ENCODE measurements around the gene FXYD5.

The FXYD5 gene

DNA sequence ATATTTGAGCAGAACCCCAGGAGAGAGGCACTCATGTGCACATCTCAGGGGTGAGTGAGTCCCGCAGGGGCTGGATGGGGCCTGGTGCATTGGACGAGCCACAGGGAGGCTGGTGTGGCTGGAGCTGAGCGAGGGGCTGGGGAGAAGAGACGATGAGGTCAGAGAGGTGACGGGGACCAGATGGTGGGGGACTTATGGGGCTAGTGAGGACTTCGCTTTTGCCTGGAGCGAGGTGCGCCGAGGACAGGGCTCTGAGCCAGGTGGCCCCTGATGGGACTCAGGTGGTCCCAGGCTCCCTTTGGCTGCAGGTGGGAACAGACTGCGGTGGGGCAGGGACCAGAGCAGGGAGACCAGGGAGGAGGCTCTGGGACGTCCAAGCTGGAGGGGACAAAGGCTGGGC, 45.8 kb upstream of the FXYD5 start:
- TF ChIP-seq EZH2 (IDR thresholded peaks at IDR 0.05; ENCODE audit: borderline replicate concordance, low read length), result no peak
- TF ChIP-seq, protein P1, sequence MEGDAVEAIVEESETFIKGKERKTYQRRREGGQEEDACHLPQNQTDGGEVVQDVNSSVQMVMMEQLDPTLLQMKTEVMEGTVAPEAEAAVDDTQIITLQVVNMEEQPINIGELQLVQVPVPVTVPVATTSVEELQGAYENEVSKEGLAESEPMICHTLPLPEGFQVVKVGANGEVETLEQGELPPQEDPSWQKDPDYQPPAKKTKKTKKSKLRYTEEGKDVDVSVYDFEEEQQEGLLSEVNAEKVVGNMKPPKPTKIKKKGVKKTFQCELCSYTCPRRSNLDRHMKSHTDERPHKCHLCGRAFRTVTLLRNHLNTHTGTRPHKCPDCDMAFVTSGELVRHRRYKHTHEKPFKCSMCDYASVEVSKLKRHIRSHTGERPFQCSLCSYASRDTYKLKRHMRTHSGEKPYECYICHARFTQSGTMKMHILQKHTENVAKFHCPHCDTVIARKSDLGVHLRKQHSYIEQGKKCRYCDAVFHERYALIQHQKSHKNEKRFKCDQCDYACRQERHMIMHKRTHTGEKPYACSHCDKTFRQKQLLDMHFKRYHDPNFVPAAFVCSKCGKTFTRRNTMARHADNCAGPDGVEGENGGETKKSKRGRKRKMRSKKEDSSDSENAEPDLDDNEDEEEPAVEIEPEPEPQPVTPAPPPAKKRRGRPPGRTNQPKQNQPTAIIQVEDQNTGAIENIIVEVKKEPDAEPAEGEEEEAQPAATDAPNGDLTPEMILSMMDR (IDR thresholded peaks at IDR 0.05; ENCODE audit: low read length), result no peak
- no peaks in the 10 kb centered on the region for H3F3A ChIP-seq (ENCODE audit: insufficient read depth, low read length)

DNA sequence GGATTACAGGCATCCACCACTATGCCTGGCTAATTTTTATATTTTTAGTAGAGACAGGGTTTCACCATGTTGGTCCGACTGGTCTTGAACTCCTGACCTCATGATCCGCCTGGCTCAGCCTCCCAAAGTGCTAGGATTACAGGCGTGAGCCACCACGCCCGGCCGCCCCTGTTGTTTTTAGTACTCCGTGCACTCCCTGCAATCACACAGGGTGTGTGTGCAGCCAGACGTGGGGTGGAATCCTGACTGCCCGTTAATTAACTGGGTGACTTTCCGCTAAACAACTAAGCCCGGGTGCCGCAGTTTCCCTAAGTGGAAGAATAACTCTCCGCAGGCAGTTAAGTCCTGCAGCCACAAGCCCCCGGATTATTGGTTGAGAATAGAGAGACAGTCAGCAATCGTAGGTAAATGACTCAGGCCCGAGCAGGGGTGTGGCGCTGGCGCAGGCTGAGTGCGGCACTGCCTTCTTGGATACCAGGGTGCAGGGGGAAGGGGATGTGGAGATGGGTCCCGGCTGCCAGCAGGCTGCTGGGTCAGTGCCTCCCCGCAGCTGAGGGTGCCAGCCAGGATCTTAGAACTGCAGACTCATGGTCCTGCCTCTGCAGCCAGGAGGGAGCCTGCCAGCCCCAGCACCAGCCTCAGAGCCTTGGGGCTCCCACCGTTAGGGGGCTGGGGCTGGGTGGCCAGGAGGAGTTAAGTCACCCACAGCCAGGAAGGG, 45.0 kb upstream of the FXYD5 start:
- H3K36me3 ChIP-seq (ENCODE audit: insufficient read depth, low read length), result no peaks in the 10 kb centered on the region
- no peak overlapping the region for H2AFZ ChIP-seq (ENCODE audit: low read length)
- H3K9me2 ChIP-seq (ENCODE audit: low read depth, low read length), result no peaks in the 10 kb centered on the region
- no peaks in the 10 kb centered on the region for H4K20me1 ChIP-seq (ENCODE audit: insufficient read depth, low read length)
- H3F3A ChIP-seq (ENCODE audit: insufficient read depth, low read length), result no peaks in the 10 kb centered on the region
- no peak overlapping the region for H3K9ac ChIP-seq (ENCODE audit: low read length)
- no peaks in the 10 kb centered on the region for H3K9me3 ChIP-seq (ENCODE audit: low read length)
- TF ChIP-seq, protein P1 (IDR thresholded peaks at IDR 0.05; ENCODE audit: low read length), result no peak
- no peak for TF ChIP-seq EZH2 (IDR thresholded peaks at IDR 0.05; ENCODE audit: borderline replicate concordance, low read length)
- H3K27ac ChIP-seq (ENCODE audit: low read depth, low read length, poor library complexity, severe bottlenecking), result no peak overlapping the region
- H3K4me2 ChIP-seq (ENCODE audit: low read length), result no peak overlapping the region
- no peaks in the 10 kb centered on the region for H3K4me1 ChIP-seq (ENCODE audit: insufficient read depth, low read length, severe bottlenecking)
- no peaks in the 10 kb centered on the region; the same call in 1 of the 2 replicates for H3K27me3 ChIP-seq (ENCODE audit: insufficient read depth, low read length)
- no peaks in the 10 kb centered on the region for H3K79me2 ChIP-seq (ENCODE audit: insufficient read depth, low read length)
- H3K4me3 ChIP-seq (ENCODE audit: low read depth, low read length, poor library complexity, severe bottlenecking), result no peak overlapping the region

More for the DNA sequence above, 45.8 kb upstream of the FXYD5 start:
- Histone ChIP-seq H3K27me3 (ENCODE audit: insufficient read depth, low read length) (no peaks in the 10 kb centered on the region; the same call in 1 of the 2 replicates), H3K36me3 (ENCODE audit: insufficient read depth, low read length) (no peaks in the 10 kb centered on the region), H3K9me2 (ENCODE audit: low read depth, low read length) (no peaks in the 10 kb centered on the region), H3K4me1 (ENCODE audit: insufficient read depth, low read length, severe bottlenecking) (no peaks in the 10 kb centered on the region), H4K20me1 (ENCODE audit: insufficient read depth, low read length) (no peaks in the 10 kb centered on the region), H3K79me2 (ENCODE audit: insufficient read depth, low read length) (no peaks in the 10 kb centered on the region), H2AFZ (ENCODE audit: low read length) (no peak overlapping the region), H3K4me2 (ENCODE audit: low read length) (no peak overlapping the region), H3K9ac (ENCODE audit: low read length) (no peak overlapping the region), H3K4me3 (ENCODE audit: low read depth, low read length, poor library complexity, severe bottlenecking) (no peak overlapping the region), H3K27ac (ENCODE audit: low read depth, low read length, poor library complexity, severe bottlenecking) (no peak overlapping the region), H3K9me3 (ENCODE audit: low read length) (no peaks in the 10 kb centered on the region)

DNA sequence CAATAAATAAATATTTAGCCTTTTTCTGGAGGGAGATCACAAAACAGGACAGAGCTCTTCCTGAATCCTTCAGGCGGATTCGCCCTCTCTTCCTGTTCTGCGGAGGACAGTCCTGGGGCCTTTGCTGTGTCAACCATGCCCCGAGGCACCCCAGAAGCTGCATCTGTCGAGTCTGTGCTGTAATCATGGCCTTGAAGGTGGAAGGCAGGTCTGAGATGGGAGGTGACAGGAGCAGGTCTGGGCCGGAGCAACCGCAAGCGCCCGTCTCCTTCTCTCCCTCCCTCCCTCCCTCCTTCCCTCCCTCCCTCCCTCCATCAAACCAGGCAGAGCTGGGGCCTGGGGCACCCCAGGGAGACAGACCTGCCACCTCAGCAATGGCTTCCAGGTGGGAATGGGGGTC, 43.6 kb upstream of the FXYD5 start:
- no peaks in the 10 kb centered on the region for H4K20me1 ChIP-seq (ENCODE audit: insufficient read depth, low read length)
- no peaks in the 10 kb centered on the region for H3K36me3 ChIP-seq (ENCODE audit: insufficient read depth, low read length)
- no peak overlapping the region for H3K9ac ChIP-seq (ENCODE audit: low read length)
- no peaks in the 10 kb centered on the region for H3F3A ChIP-seq (ENCODE audit: insufficient read depth, low read length)
- no peaks in the 10 kb centered on the region for H3K9me2 ChIP-seq (ENCODE audit: low read depth, low read length)
- no peak for TF ChIP-seq EZH2 (IDR thresholded peaks at IDR 0.05; ENCODE audit: borderline replicate concordance, low read length)
- TF ChIP-seq, protein P1 (IDR thresholded peaks at IDR 0.05; ENCODE audit: low read length), result no peak
- no peak overlapping the region for H3K4me3 ChIP-seq (ENCODE audit: low read depth, low read length, poor library complexity, severe bottlenecking)
- H3K4me2 ChIP-seq (ENCODE audit: low read length), result no peak overlapping the region
- no peaks in the 10 kb centered on the region for H3K79me2 ChIP-seq (ENCODE audit: insufficient read depth, low read length)
- H3K27ac ChIP-seq (ENCODE audit: low read depth, low read length, poor library complexity, severe bottlenecking), result no peak overlapping the region
- no peaks in the 10 kb centered on the region for H3K9me3 ChIP-seq (ENCODE audit: low read length)
- H2AFZ ChIP-seq (ENCODE audit: low read length), result no peak overlapping the region
- H3K4me1 ChIP-seq (ENCODE audit: insufficient read depth, low read length, severe bottlenecking), result no peaks in the 10 kb centered on the region
- no peaks in the 10 kb centered on the region; the same call in 1 of the 2 replicates for H3K27me3 ChIP-seq (ENCODE audit: insufficient read depth, low read length)

Data from OCI-LY1 (cell line).